HCT116 (cell line): ENCODE measurements around the gene GBGT1. TPM values are rescaled to one million over a fixed set of nuclear protein-coding genes. Genes with fewer than 3 reads are reported as not detected.
A peak's percentile ranks its signal among the peaks of the same experiment; 100 is the strongest.

Experiments used
- ATAC-seq: fragments of 200-7000 bp; cut with Tn5 transposase; 2 replicates; pipeline ENCODE4 v1.9.1; 2020; ENCODE audit warnings: mild to moderate bottlenecking, moderate library complexity
- BruUV-seq: library from RNA; stranded (reverse); fragments of 400-500 nt; replicated peaks from 2 replicates; lab custom pipeline; 2021; lab: Mats Ljungman, UMichigan
- CTCF ChIA-PET: fragments of 300-600 bp; sonication (Branson Sonifier 250); formaldehyde crosslinking; loops from one replicate; lab custom pipeline; 2021; ENCODE audit warnings: antibody characterized with exemption; lab: Charles Lee
- POLR2A ChIA-PET: fragments of 300-600, 350-600 bp; sonication (Branson Sonifier 250); formaldehyde crosslinking; loops from one replicate; lab custom pipeline; 2021; ENCODE audit warnings: antibody characterized with exemption; lab: Charles Lee
- RAD21 ChIA-PET, 2 experiments: fragments of 300-600 bp; sonication (Branson Sonifier 250); formaldehyde crosslinking; loops; one replicate each; lab custom pipeline; 2023; ENCODE audit warnings: low total read pairs in 2 of 2; ENCODE audit not compliant: uncharacterized antibody in 2 of 2, unreplicated experiment in 2 of 2, low non-redundant PET in 1 of 2; lab: Charles Lee
- DNase-seq: peaks from one replicate; pipeline ENCODE4 v3.0.0-alpha.2; 2010; ENCODE audit warnings: low read depth, low spot score
- H2AFZ ChIP-seq: fragments of 200-600 bp; shearing (Covaris generic), sonication (generic); 2 replicates; pipeline ENCODE4 v1.6.1; 2017; ENCODE audit warnings: low read depth, mixed run types, mixed read lengths, antibody characterized with exemption, low read length; ENCODE audit not compliant: poor library complexity, severe bottlenecking
- H3K27ac ChIP-seq: 2 replicates; pipeline ENCODE4 v1.5.1; 2012; ENCODE audit warnings: low read depth, low read length
- H3K27me3 ChIP-seq: fragments of 200-600 bp; sonication (generic); 2 replicates; pipeline ENCODE4 v1.6.1; 2016; ENCODE audit warnings: mixed run types, low read length, mixed read lengths; ENCODE audit not compliant: insufficient read depth
- H3K36me3 ChIP-seq, 2 experiments: fragments of 200-500 bp in 1 of 2; fragments of 200-600 bp in 1 of 2; sonication (Bioruptor generic) in 1 of 2; sonication (generic) in 1 of 2; 2 replicates each; pipeline versions ENCODE4 v1.5.1 to v1.6.1; 2014 to 2016; ENCODE audit warnings: low read length in 2 of 2, inconsistent platforms in 1 of 2, mixed read lengths in 1 of 2, mixed run types in 1 of 2; ENCODE audit not compliant: insufficient read depth in 2 of 2, control insufficient read depth in 1 of 2
- H3K4me1 ChIP-seq, 2 experiments: fragments of 200-600 bp in 1 of 2; sonication (generic) in 1 of 2; 2 replicates each; pipeline versions ENCODE4 v1.5.1 to v1.6.1; 2012 to 2017; ENCODE audit warnings: low read length in 2 of 2, inconsistent platforms in 1 of 2, mild to moderate bottlenecking in 1 of 2, mixed read lengths in 1 of 2, mixed run types in 1 of 2, moderate library complexity in 1 of 2; ENCODE audit not compliant: insufficient read depth in 2 of 2, control insufficient read depth in 1 of 2
- H3K4me2 ChIP-seq: fragments of 200-600 bp; sonication (generic); 2 replicates; pipeline ENCODE4 v1.6.1; 2017; ENCODE audit warnings: mixed run types, low read length, mixed read lengths
- H3K4me3 ChIP-seq, 2 experiments: fragments of 200-600 bp in 1 of 2; sonication (generic) in 1 of 2; replicated peaks in 1 of 2; 2 replicates each; pipeline ENCODE4 v1.5.1; 2011 to 2016; ENCODE audit warnings: low read length in 2 of 2, control low read depth in 1 of 2, low read depth in 1 of 2, mild to moderate bottlenecking in 1 of 2, mixed read lengths in 1 of 2, mixed run types in 1 of 2
- H3K79me2 ChIP-seq: fragments of 200-600 bp; sonication (generic); 2 replicates; pipeline ENCODE4 v1.6.1; 2017; ENCODE audit warnings: mild to moderate bottlenecking, mixed run types, low read length, moderate library complexity, mixed read lengths; ENCODE audit not compliant: insufficient read depth
- H3K9ac ChIP-seq: fragments of 200-600 bp; sonication (generic); 2 replicates; pipeline ENCODE4 v1.6.1; 2016; ENCODE audit warnings: low read length, mixed read lengths
- H3K9me2 ChIP-seq: fragments of 200-600 bp; sonication (generic), shearing (Covaris generic); 2 replicates; pipeline ENCODE4 v1.6.1; 2017; ENCODE audit warnings: mixed run types, mild to moderate bottlenecking, moderate library complexity; ENCODE audit not compliant: insufficient read depth
- H3K9me3 ChIP-seq, 2 experiments: fragments of 200-500 bp in 1 of 2; fragments of 200-600 bp in 1 of 2; sonication (Bioruptor generic) in 1 of 2; sonication (generic) in 1 of 2; 2 replicates each; pipeline ENCODE4 v1.6.1; 2014 to 2017; ENCODE audit warnings: low read length in 2 of 2, mixed read lengths in 2 of 2, inconsistent platforms in 1 of 2, low read depth in 1 of 2, mild to moderate bottlenecking in 1 of 2, mixed run types in 1 of 2, moderate library complexity in 1 of 2; ENCODE audit not compliant: control insufficient read depth in 1 of 2, insufficient read depth in 1 of 2
- H4K20me1 ChIP-seq: fragments of 200-600 bp; sonication (generic), shearing (Covaris generic); 2 replicates; pipeline ENCODE4 v1.6.1; 2017; ENCODE audit warnings: mixed run types, mild to moderate bottlenecking, moderate library complexity; ENCODE audit not compliant: insufficient read depth
- ATF3 ChIP-seq: IDR thresholded peaks from 2 replicates; pipeline ENCODE4 v1.6.1; 2012
- CTCF ChIP-seq, 3 experiments: fragments of 200-600 bp in 1 of 3; sonication (generic) in 1 of 3; IDR thresholded peaks in 2 of 3; conservative IDR thresholded peaks in 1 of 3; 2 replicates each; pipeline ENCODE4 v1.5.1; 2012 to 2017; ENCODE audit warnings: low read depth in 2 of 3, low read length in 2 of 3, antibody characterized with exemption in 1 of 3, borderline replicate concordance in 1 of 3, control low read depth in 1 of 3, mild to moderate bottlenecking in 1 of 3, mixed read lengths in 1 of 3, mixed run types in 1 of 3, moderate library complexity in 1 of 3; ENCODE audit not compliant: insufficient read depth in 1 of 3
- EGR1 ChIP-seq: IDR thresholded peaks from 2 replicates; pipeline ENCODE4 v1.6.1; 2012; ENCODE audit warnings: low read depth
- ELF1 ChIP-seq: IDR thresholded peaks from 2 replicates; pipeline ENCODE4 v1.6.1; 2012; ENCODE audit warnings: low read depth, borderline replicate concordance
- EZH2 ChIP-seq: fragments of 200-600 bp; sonication (generic); IDR thresholded peaks from 2 replicates; pipeline ENCODE4 v1.6.1; 2017; ENCODE audit warnings: antibody characterized with exemption, mixed run types
- SIN3A ChIP-seq: IDR thresholded peaks from 2 replicates; pipeline ENCODE4 v1.6.1; 2012; ENCODE audit warnings: low read depth
- ZNF274 ChIP-seq: fragments of 200-500 bp; sonication (Bioruptor generic); IDR thresholded peaks from 2 replicates; pipeline ENCODE4 v1.6.1; 2014; ENCODE audit warnings: mild to moderate bottlenecking, low read depth, low read length, inconsistent platforms
- intact Hi-C: fragments of 100-400 bp; cut with micrococcal nuclease; formaldehyde crosslinking; loops from 2 replicates; pipeline ENCODE4 v1.10.0; 2022
- total RNA-seq: library from RNA; stranded (reverse); gene quantifications from one replicate; pipeline ENCODE4 v1.2.1, GENCODE V29; 2021; ENCODE audit not compliant: unreplicated experiment

Gene GBGT1
- total RNA-seq, 1 experiment from 2014 or later, result 0.34 TPM

GRCh38 chr9:133127340-133127981 lies 36.3 kb downstream of the GBGT1 start:
- CTCF ChIA-PET, result no interaction called here
- peak; percentile 50 for DNase-seq
- no peak overlapping the region; the same call in 1 of the 2 replicates for H3K27ac ChIP-seq

More at GRCh38 chr9:133127340-133127981, 36.3 kb downstream of the GBGT1 start:
- Histone ChIP-seq H3K4me2 (peak overlapping the region; percentile 45), H3K9me2 (no peaks in the 10 kb centered on the region), H3K79me2 (peaks cover 22% of the 10 kb centered on the region; the same call in 1 of the 2 replicates), H4K20me1 (no peaks in the 10 kb centered on the region), H3K27me3 (no peaks in the 10 kb centered on the region), H3K4me1 (peaks cover 13 to 51% of the 10 kb centered on the region in 2 experiments), H2AFZ (no peak overlapping the region), H3K9me3 (no peaks in the 10 kb centered on the region), H3K9ac (peak overlapping the region; percentile 1; the same call in 1 of the 2 replicates), H3K4me3 (no peak overlapping the region), H3K36me3 (no peaks in the 10 kb centered on the region)
- ATAC-seq, result peak; percentile 66
- POLR2A ChIA-PET, result interaction anchor here (1.3 kb wide), 1 partner anchor 8 kb away, joined by 3 read pairs; no protein-coding TSS in a partner anchor
- RAD21 ChIA-PET, result no interaction called here
- intact Hi-C loops, result no loop called here
- TF ChIP-seq ELF1 (no peak), CTCF (IDR thresholded peaks at IDR 0.05 in 2 of 3, conservative IDR thresholded peaks at IDR 0.05 in 1 of 3; ENCODE audit: borderline replicate concordance in 1 of 3, insufficient read depth in 1 of 3, low read depth in 2 of 3, low read length in 2 of 3) (no peak), EZH2 (no peak), SIN3A (no peak), ZNF274 (no peak), ATF3 (no peak), EGR1 (no peak)
- no TSS peak for BruUV-seq
